DOHH2 (cell line): ENCODE measurements around the gene CAPN15.

Experiments
- H3F3A ChIP-seq: fragments of 200-600 bp; sonication (generic), shearing (Covaris generic); 2 replicates; pipeline ENCODE4 v1.6.0; 2016; ENCODE audit warnings: antibody characterized with exemption, mild to moderate bottlenecking; ENCODE audit not compliant: control insufficient read depth, insufficient read depth
- H3K27ac ChIP-seq: fragments of 200-600 bp; sonication (generic); 2 replicates; pipeline ENCODE4 v1.5.1; 2014; ENCODE audit warnings: low read depth, mild to moderate bottlenecking, low read length, moderate library complexity
- H3K27me3 ChIP-seq: fragments of 200-600 bp; sonication (generic); 2 replicates; pipeline ENCODE4 v1.6.1; 2014; ENCODE audit warnings: mild to moderate bottlenecking, low read length, mixed read lengths; ENCODE audit not compliant: control insufficient read depth
- H3K36me3 ChIP-seq: fragments of 200-600 bp; sonication (generic); 2 replicates; pipeline ENCODE4 v1.6.1; 2014; ENCODE audit warnings: mild to moderate bottlenecking, low read length, moderate library complexity, mixed read lengths; ENCODE audit not compliant: control insufficient read depth
- H3K4me1 ChIP-seq: fragments of 200-600 bp; sonication (generic); 2 replicates; pipeline ENCODE4 v1.6.1; 2014; ENCODE audit warnings: mild to moderate bottlenecking, low read length, mixed read lengths; ENCODE audit not compliant: control insufficient read depth
- H3K4me2 ChIP-seq: fragments of 200-600 bp; sonication (generic); 2 replicates; pipeline ENCODE4 v1.6.0; 2014; ENCODE audit warnings: mild to moderate bottlenecking, low read length, moderate library complexity
- H3K4me3 ChIP-seq: fragments of 200-600 bp; sonication (generic); 2 replicates; pipeline ENCODE4 v1.5.1; 2014; ENCODE audit warnings: mild to moderate bottlenecking, low read length, mixed read lengths
- H3K79me2 ChIP-seq: fragments of 200-600 bp; sonication (generic); 2 replicates; pipeline ENCODE4 v1.6.1; 2014; ENCODE audit warnings: mild to moderate bottlenecking, low read length, mixed read lengths; ENCODE audit not compliant: control insufficient read depth
- H3K9me2 ChIP-seq: fragments of 200-600 bp; sonication (generic); replicated peaks from 2 replicates; pipeline ENCODE4 v1.6.1; 2014; ENCODE audit warnings: mild to moderate bottlenecking, low read length, mixed read lengths; ENCODE audit not compliant: control insufficient read depth
- H3K9me3 ChIP-seq: fragments of 200-600 bp; sonication (generic); 2 replicates; pipeline ENCODE4 v1.6.1; 2014; ENCODE audit warnings: antibody characterized with exemption, low read length, mixed read lengths; ENCODE audit not compliant: control insufficient read depth, insufficient read depth
- H4K20me1 ChIP-seq: fragments of 200-600 bp; sonication (generic); 2 replicates; pipeline ENCODE4 v1.6.0; 2014; ENCODE audit warnings: low read depth, mild to moderate bottlenecking, antibody characterized with exemption, low read length, moderate library complexity; ENCODE audit not compliant: control insufficient read depth, insufficient read depth
- EZH2phosphoT487 ChIP-seq: fragments of 200-600 bp; sonication (generic); IDR thresholded peaks from 2 replicates; pipeline ENCODE4 v1.6.1; 2017; ENCODE audit warnings: borderline replicate concordance, mild to moderate bottlenecking, antibody characterized with exemption, low read length, moderate library complexity, mixed read lengths
- TF ChIP-seq, protein P1 (sequence below): fragments of 200-600 bp; sonication (generic); IDR thresholded peaks from one replicate; pipeline ENCODE4 v1.5.1; 2014; ENCODE audit warnings: antibody characterized with exemption, mild to moderate bottlenecking, low read depth, low read length; ENCODE audit not compliant: poor library complexity, severe bottlenecking

Gene CAPN15

GRCh38 chr16:513950-514349 is 13.6 kb upstream of the CAPN15 start:
- Histone ChIP-seq H3K9me2 (no peaks in the 10 kb centered on the region), H3K27me3 (no peaks in the 10 kb centered on the region), H3K4me2 (no peak overlapping the region), H3K4me1 (no peaks in the 10 kb centered on the region), H3K36me3 (peaks cover 6% of the 10 kb centered on the region; the same call in 1 of the 2 replicates), H3K27ac (no peak overlapping the region), H3K4me3 (no peak overlapping the region), H3K9me3 (no peaks in the 10 kb centered on the region), H3F3A (no peaks in the 10 kb centered on the region), H4K20me1 (no peaks in the 10 kb centered on the region), H3K79me2 (no peaks in the 10 kb centered on the region)
- TF ChIP-seq EZH2phosphoT487, result no peak
- TF ChIP-seq, protein P1, sequence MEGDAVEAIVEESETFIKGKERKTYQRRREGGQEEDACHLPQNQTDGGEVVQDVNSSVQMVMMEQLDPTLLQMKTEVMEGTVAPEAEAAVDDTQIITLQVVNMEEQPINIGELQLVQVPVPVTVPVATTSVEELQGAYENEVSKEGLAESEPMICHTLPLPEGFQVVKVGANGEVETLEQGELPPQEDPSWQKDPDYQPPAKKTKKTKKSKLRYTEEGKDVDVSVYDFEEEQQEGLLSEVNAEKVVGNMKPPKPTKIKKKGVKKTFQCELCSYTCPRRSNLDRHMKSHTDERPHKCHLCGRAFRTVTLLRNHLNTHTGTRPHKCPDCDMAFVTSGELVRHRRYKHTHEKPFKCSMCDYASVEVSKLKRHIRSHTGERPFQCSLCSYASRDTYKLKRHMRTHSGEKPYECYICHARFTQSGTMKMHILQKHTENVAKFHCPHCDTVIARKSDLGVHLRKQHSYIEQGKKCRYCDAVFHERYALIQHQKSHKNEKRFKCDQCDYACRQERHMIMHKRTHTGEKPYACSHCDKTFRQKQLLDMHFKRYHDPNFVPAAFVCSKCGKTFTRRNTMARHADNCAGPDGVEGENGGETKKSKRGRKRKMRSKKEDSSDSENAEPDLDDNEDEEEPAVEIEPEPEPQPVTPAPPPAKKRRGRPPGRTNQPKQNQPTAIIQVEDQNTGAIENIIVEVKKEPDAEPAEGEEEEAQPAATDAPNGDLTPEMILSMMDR, result no peak

DNA sequence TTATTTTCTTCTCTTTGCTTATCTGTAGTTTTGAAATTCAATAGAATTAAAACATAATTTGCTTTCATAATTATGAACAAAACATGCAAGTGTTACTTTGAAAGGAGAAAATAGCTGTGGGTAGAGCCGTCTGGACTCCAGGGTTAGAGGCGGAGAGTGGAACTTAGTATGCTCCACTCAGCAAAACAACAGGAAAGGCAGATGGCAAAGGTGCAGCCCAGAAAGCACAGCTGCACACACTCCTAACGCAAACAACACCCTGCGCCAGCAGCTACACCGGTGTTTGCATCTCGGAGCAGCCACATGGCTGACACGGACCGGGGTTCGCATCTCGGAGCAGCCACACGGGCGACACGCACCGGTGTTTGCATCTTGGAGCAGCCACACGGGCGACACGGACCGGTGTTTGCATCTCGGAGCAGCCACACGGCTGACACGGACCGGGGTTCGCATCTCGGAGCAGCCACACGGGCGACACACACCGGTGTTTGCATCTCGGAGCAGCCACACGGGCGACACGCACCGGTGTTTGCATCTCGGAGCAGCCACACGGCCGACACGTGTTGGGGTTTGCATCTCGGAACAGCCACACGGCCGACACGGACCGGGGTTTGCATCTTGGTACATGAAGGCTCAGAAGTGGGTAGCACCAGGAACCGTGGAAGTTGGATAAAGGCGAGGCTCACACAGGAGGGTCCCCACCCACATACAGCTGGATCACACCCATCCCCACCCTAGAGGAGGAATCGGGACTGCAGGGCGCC is 12.2 kb upstream of the CAPN15 start:
- no peaks in the 10 kb centered on the region for H3K9me2 ChIP-seq
- no peaks in the 10 kb centered on the region for H4K20me1 ChIP-seq
- H3K4me3 ChIP-seq, result no peak overlapping the region
- no peaks in the 10 kb centered on the region for H3K9me3 ChIP-seq
- no peaks in the 10 kb centered on the region for H3K27me3 ChIP-seq
- no peak for TF ChIP-seq EZH2phosphoT487
- TF ChIP-seq, protein P1, result no peak
- H3F3A ChIP-seq, result no peaks in the 10 kb centered on the region
- H3K4me2 ChIP-seq, result no peak overlapping the region
- H3K79me2 ChIP-seq, result no peaks in the 10 kb centered on the region
- no peak overlapping the region for H3K27ac ChIP-seq
- no peaks in the 10 kb centered on the region for H3K4me1 ChIP-seq
- H3K36me3 ChIP-seq, result peaks cover 6% of the 10 kb centered on the region; the same call in 1 of the 2 replicates

DNA sequence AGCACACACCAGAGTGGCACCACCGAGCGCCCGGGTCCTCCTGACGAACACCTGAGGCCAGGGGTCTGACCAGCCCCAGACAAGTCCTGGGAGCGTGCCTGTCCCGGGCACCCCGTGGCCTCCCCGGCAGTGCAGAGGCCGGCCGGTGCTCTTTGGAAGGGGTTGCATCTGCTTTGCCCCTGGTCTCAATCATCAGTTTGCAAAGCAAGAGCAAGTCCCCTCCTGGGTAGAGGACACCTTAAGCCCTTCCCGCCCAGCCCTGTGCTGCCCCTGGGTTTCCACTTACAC is 11.6 kb upstream of the CAPN15 start:
- Histone ChIP-seq H3K79me2 (no peaks in the 10 kb centered on the region), H3K4me3 (no peak overlapping the region), H3K9me3 (no peaks in the 10 kb centered on the region), H3K27me3 (no peaks in the 10 kb centered on the region), H4K20me1 (no peaks in the 10 kb centered on the region), H3K4me1 (no peaks in the 10 kb centered on the region), H3K9me2 (no peaks in the 10 kb centered on the region), H3K36me3 (peaks cover 10% of the 10 kb centered on the region; the same call in 1 of the 2 replicates), H3K27ac (no peak overlapping the region), H3F3A (no peaks in the 10 kb centered on the region), H3K4me2 (no peak overlapping the region)
- no peak for TF ChIP-seq EZH2phosphoT487
- TF ChIP-seq, protein P1, result no peak

DNA sequence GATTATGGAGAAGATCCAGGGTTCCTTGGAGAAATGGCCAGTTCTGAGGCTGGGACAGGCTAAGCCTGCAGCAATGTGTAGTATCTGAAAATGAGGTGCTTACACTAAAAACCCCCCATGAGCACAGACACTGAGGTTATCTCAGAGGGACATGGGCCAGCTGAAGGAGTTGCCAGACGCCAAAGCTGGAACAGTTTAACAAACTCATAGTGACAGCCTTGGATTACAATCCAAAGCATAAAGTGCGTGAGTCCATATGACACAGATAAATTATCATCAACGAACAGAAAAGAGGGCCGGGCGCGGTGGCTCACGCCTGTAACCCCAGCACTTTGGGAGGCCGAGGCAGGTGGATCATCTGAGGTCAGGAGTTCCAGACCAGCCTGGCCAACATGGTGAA is 11.2 kb upstream of the CAPN15 start:
- no peak overlapping the region for H3K4me2 ChIP-seq
- H3K27ac ChIP-seq, result no peak overlapping the region
- H3K36me3 ChIP-seq, result peaks cover 10% of the 10 kb centered on the region; the same call in 1 of the 2 replicates
- no peaks in the 10 kb centered on the region for H4K20me1 ChIP-seq
- H3K79me2 ChIP-seq, result no peaks in the 10 kb centered on the region
- no peak overlapping the region for H3K4me3 ChIP-seq
- no peaks in the 10 kb centered on the region for H3K9me2 ChIP-seq
- TF ChIP-seq EZH2phosphoT487, result no peak
- no peaks in the 10 kb centered on the region for H3K4me1 ChIP-seq
- no peaks in the 10 kb centered on the region for H3K9me3 ChIP-seq
- no peaks in the 10 kb centered on the region for H3K27me3 ChIP-seq
- H3F3A ChIP-seq, result no peaks in the 10 kb centered on the region
